OCI-LY1 (cell line): Measurements from ENCODE around the gene LPCAT2.

Experiments used
- H2AFZ ChIP-seq: fragments of 200-600 bp; sonication (generic), shearing (Covaris generic); 2 replicates; pipeline ENCODE4 v1.6.0; 2014; ENCODE audit warnings: antibody characterized with exemption, mild to moderate bottlenecking, low read length
- H3F3A ChIP-seq: fragments of 200-600 bp; sonication (generic), shearing (Covaris generic); 2 replicates; pipeline ENCODE4 v1.6.0; 2014; ENCODE audit warnings: mild to moderate bottlenecking, antibody characterized with exemption, low read length, moderate library complexity; ENCODE audit not compliant: insufficient read depth
- H3K27ac ChIP-seq: fragments of 200-600 bp; sonication (generic); 2 replicates; pipeline ENCODE4 v1.5.1; 2014; ENCODE audit warnings: low read length, mixed run types, mild to moderate bottlenecking, low read depth; ENCODE audit not compliant: poor library complexity, severe bottlenecking
- H3K27me3 ChIP-seq: fragments of 200-600 bp; sonication (generic); 2 replicates; pipeline ENCODE4 v1.6.0; 2014; ENCODE audit warnings: antibody characterized with exemption, mild to moderate bottlenecking, low read length, moderate library complexity; ENCODE audit not compliant: insufficient read depth
- H3K36me3 ChIP-seq: fragments of 200-600 bp; sonication (generic); 2 replicates; pipeline ENCODE4 v1.6.1; 2014; ENCODE audit warnings: mild to moderate bottlenecking, antibody characterized with exemption, low read length, moderate library complexity, mixed read lengths; ENCODE audit not compliant: insufficient read depth
- H3K4me1 ChIP-seq: fragments of 200-600 bp; sonication (generic); 2 replicates; pipeline ENCODE4 v1.5.1; 2014; ENCODE audit warnings: mild to moderate bottlenecking, low read length, moderate library complexity; ENCODE audit not compliant: insufficient read depth, severe bottlenecking
- H3K4me2 ChIP-seq: fragments of 200-600 bp; sonication (generic), shearing (Covaris generic); 2 replicates; pipeline ENCODE4 v1.6.1; 2014; ENCODE audit warnings: low read length
- H3K4me3 ChIP-seq: fragments of 200-600 bp; sonication (generic); 2 replicates; pipeline ENCODE4 v1.5.1; 2014; ENCODE audit warnings: low read length, low read depth, mild to moderate bottlenecking, mixed read lengths; ENCODE audit not compliant: poor library complexity, severe bottlenecking
- H3K79me2 ChIP-seq: fragments of 200-600 bp; shearing (Covaris generic); 2 replicates; pipeline ENCODE4 v1.6.1; 2016; ENCODE audit warnings: mixed run types, low read length, mixed read lengths; ENCODE audit not compliant: insufficient read depth
- H3K9ac ChIP-seq: fragments of 200-600 bp; sonication (generic), shearing (Covaris generic); 2 replicates; pipeline ENCODE4 v1.6.1; 2014; ENCODE audit warnings: mild to moderate bottlenecking, low read length, mixed read lengths
- H3K9me2 ChIP-seq: fragments of 200-600 bp; sonication (generic), shearing (Covaris generic); 2 replicates; pipeline ENCODE4 v1.6.1; 2014; ENCODE audit warnings: low read depth, mild to moderate bottlenecking, low read length, mixed read lengths
- H3K9me3 ChIP-seq: fragments of 200-600 bp; shearing (Covaris generic); 2 replicates; pipeline ENCODE4 v1.6.1; 2014; ENCODE audit warnings: low read length, mixed read lengths
- H4K20me1 ChIP-seq: fragments of 200-600 bp; sonication (generic), shearing (Covaris generic); 2 replicates; pipeline ENCODE4 v1.6.0; 2016; ENCODE audit warnings: mild to moderate bottlenecking, low read length; ENCODE audit not compliant: insufficient read depth
- EZH2 ChIP-seq: fragments of 200-600 bp; sonication (generic), shearing (Covaris generic); IDR thresholded peaks from 2 replicates; pipeline ENCODE4 v1.8.0; 2017; ENCODE audit warnings: borderline replicate concordance, mixed run types, mild to moderate bottlenecking, antibody characterized with exemption, low read length, moderate library complexity, mixed read lengths
- TF ChIP-seq, protein P1 (sequence below): fragments of 200-600 bp; sonication (generic), shearing (Covaris generic); IDR thresholded peaks from 2 replicates; pipeline ENCODE4 v1.5.1; 2017; ENCODE audit warnings: mild to moderate bottlenecking, antibody characterized with exemption, low read length, moderate library complexity, mixed read lengths

The LPCAT2 gene

DNA sequence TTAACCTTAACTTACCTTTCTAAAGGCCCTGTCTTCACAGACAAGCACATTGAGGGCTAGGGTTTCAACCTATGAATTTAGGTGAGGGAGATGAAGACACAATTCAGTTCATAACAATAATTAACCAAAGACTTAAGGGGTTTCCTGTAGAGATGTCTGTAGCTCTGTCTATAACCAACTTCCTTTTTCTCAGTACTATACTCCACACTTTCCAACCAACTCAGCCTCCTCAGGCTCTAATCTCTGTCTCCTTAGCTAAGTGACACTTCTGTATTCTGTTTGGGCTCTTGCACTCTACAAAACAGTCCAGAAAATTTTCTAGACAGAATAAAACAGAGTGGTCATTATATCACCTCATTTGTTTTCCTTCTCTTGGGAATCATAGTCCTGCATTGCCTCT lies 83.4 kb downstream of the LPCAT2 start:
- Histone ChIP-seq H3K27me3 (no peaks in the 10 kb centered on the region), H3K4me1 (no peaks in the 10 kb centered on the region), H3K79me2 (no peaks in the 10 kb centered on the region), H3K9me3 (no peaks in the 10 kb centered on the region), H3K4me2 (no peak overlapping the region), H3F3A (no peaks in the 10 kb centered on the region), H3K9me2 (no peaks in the 10 kb centered on the region), H4K20me1 (no peaks in the 10 kb centered on the region), H3K36me3 (no peaks in the 10 kb centered on the region), H3K9ac (no peak overlapping the region), H3K4me3 (no peak overlapping the region), H3K27ac (no peak overlapping the region), H2AFZ (no peak overlapping the region)
- TF ChIP-seq, protein P1, sequence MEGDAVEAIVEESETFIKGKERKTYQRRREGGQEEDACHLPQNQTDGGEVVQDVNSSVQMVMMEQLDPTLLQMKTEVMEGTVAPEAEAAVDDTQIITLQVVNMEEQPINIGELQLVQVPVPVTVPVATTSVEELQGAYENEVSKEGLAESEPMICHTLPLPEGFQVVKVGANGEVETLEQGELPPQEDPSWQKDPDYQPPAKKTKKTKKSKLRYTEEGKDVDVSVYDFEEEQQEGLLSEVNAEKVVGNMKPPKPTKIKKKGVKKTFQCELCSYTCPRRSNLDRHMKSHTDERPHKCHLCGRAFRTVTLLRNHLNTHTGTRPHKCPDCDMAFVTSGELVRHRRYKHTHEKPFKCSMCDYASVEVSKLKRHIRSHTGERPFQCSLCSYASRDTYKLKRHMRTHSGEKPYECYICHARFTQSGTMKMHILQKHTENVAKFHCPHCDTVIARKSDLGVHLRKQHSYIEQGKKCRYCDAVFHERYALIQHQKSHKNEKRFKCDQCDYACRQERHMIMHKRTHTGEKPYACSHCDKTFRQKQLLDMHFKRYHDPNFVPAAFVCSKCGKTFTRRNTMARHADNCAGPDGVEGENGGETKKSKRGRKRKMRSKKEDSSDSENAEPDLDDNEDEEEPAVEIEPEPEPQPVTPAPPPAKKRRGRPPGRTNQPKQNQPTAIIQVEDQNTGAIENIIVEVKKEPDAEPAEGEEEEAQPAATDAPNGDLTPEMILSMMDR, result no peak
- no peak for TF ChIP-seq EZH2

DNA sequence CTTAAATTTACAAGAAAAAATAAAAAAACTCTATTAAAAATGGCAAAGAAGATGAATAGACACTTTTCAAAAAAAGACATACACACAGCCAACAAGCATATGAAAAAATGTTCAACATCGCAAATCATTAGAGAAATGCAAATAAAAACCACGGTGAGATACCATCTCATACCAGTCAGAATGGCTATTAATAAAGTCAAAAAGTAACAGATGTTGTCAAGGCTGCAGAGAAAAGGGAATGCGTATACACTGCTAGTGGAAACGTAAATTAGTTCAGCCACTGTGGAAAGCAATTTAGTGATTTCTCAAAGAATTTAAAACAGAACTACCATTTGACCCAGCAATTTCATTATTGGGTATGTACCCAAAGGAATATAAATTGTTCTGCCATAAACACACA lies 89.1 kb downstream of the LPCAT2 start:
- TF ChIP-seq EZH2, result no peak
- TF ChIP-seq, protein P1, result no peak
- Histone ChIP-seq H3K4me2 (no peak overlapping the region), H3K36me3 (no peaks in the 10 kb centered on the region), H2AFZ (no peak overlapping the region), H3K4me1 (no peaks in the 10 kb centered on the region), H3K9me3 (no peaks in the 10 kb centered on the region), H3K4me3 (no peak overlapping the region), H3F3A (no peaks in the 10 kb centered on the region), H3K27me3 (no peaks in the 10 kb centered on the region), H3K79me2 (no peaks in the 10 kb centered on the region), H3K9ac (no peak overlapping the region), H3K9me2 (no peaks in the 10 kb centered on the region), H3K27ac (no peak overlapping the region), H4K20me1 (no peaks in the 10 kb centered on the region)

DNA sequence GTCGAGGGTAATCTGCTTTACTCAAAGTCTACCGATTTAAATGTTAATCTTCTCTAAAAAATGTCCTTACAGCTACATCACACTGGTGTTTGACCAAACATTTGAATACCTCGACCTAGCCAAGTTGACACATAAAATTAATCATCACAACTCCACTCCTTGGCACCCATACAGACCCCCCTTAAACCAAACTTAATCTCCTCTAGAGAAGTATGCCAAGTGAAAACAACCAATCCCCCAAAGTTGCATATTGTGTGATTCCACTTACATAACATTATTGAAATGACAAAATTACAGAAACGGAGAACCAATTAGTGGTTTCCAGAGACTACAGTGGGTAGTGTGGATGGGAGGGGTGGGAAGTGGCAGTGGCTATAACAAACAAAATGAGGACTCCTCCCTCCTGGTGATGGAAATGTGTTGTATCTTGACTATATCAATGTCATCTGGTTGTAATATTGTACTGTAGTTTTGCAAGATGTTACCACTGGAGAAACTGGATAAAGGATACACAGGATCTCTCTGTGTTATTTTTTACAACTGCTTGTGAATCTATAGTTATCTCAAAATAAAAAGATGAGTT lies 97.0 kb downstream of the LPCAT2 start:
- H3K9me2 ChIP-seq, result no peaks in the 10 kb centered on the region
- no peak overlapping the region for H2AFZ ChIP-seq
- H3K27me3 ChIP-seq, result no peaks in the 10 kb centered on the region
- H3K79me2 ChIP-seq, result no peaks in the 10 kb centered on the region
- no peak overlapping the region for H3K4me3 ChIP-seq
- TF ChIP-seq, protein P1, result no peak
- no peak for TF ChIP-seq EZH2
- H3K4me2 ChIP-seq, result no peak overlapping the region
- no peaks in the 10 kb centered on the region for H3K36me3 ChIP-seq
- H3K27ac ChIP-seq, result no peak overlapping the region
- no peaks in the 10 kb centered on the region for H3K4me1 ChIP-seq
- no peaks in the 10 kb centered on the region for H3K9me3 ChIP-seq
- no peaks in the 10 kb centered on the region for H4K20me1 ChIP-seq
- no peak overlapping the region for H3K9ac ChIP-seq
- no peaks in the 10 kb centered on the region for H3F3A ChIP-seq
